HG02623 (cell line): ENCODE data around the gene TBRG4.
"Not testable (repeated sequence)": the region's sequence is repeated elsewhere in the genome, so short reads cannot be mapped to it uniquely, and the experiment has no call there.

Experiments used
- ATAC-seq: cut with Tn5 transposase; IDR thresholded peaks from one replicate; pipeline ENCODE4 v1.9.1; 2021; ENCODE audit warnings: moderate library complexity; ENCODE audit not compliant: unreplicated experiment

Gene TBRG4

GRCh38 chr7:45118292-45118691 is 6.8 kb upstream of the TBRG4 start:
- ATAC-seq, result no peak

GRCh38 chr7:45117582-45117981 is 6.1 kb upstream of the TBRG4 start:
- ATAC-seq, result no peak

GRCh38 chr7:45116048-45116447 is 4.6 kb upstream of the TBRG4 start:
- no peak for ATAC-seq

- no peak for ATAC-seq
Measured at GRCh38 chr7:45114926-45115325, 3.4 kb upstream of the TBRG4 start.

GRCh38 chr7:45114257-45114656 is 2.8 kb upstream of the TBRG4 start:
- ATAC-seq, result not testable (repeated sequence)

- ATAC-seq, result no peak
Measured at GRCh38 chr7:45112648-45113047, 1.2 kb upstream of the TBRG4 start.

GRCh38 chr7:45108863-45109262 is 2.6 kb downstream of the TBRG4 start:
- ATAC-seq, result no peak

- no peak for ATAC-seq
Measured at GRCh38 chr7:45107356-45107755, 4.1 kb downstream of the TBRG4 start.

GRCh38 chr7:45106820-45107219 is 4.7 kb downstream of the TBRG4 start:
- no peak for ATAC-seq

- no peak for ATAC-seq
Measured at GRCh38 chr7:45105588-45106188, 5.8 kb downstream of the TBRG4 start.

GRCh38 chr7:45104844-45105587 is 6.5 kb downstream of the TBRG4 start:
- no peak for ATAC-seq

GRCh38 chr7:45103958-45104843 is 7.3 kb downstream of the TBRG4 start:
- ATAC-seq, result no peak

GRCh38 chr7:45102785-45103712 is 8.4 kb downstream of the TBRG4 start:
- ATAC-seq, result no peak

GRCh38 chr7:45101748-45102147 is 9.7 kb downstream of the TBRG4 start:
- no peak for ATAC-seq

GRCh38 chr7:45100761-45101480 is 10.6 kb downstream of the TBRG4 start:
- ATAC-seq, result no peak

- ATAC-seq, result no peak
Measured at GRCh38 chr7:45099891-45100760, 11.4 kb downstream of the TBRG4 start.

- no peak for ATAC-seq
Measured at GRCh38 chr7:45098983-45099839, 12.3 kb downstream of the TBRG4 start.

- no peak for ATAC-seq
Measured at GRCh38 chr7:45092931-45093235, 18.6 kb downstream of the TBRG4 start.
